Neuron (in vitro differentiated cells): ENCODE data around the gene JAZF1.

Source experiments
- H2AFZ ChIP-seq: one replicate; pipeline ENCODE4 v1.6.1; 2013; ENCODE audit warnings: low read depth, mild to moderate bottlenecking, inconsistent platforms, low read length, moderate library complexity
- H3K27me3 ChIP-seq: one replicate; pipeline ENCODE4 v1.6.1; 2013; ENCODE audit warnings: low read length; ENCODE audit not compliant: insufficient read depth
- H3K36me3 ChIP-seq: one replicate; pipeline ENCODE4 v1.6.1; 2013; ENCODE audit warnings: low read length; ENCODE audit not compliant: insufficient read depth
- H3K4me1 ChIP-seq: one replicate; pipeline ENCODE4 v1.6.1; 2013; ENCODE audit warnings: low read length; ENCODE audit not compliant: insufficient read depth
- H3K4me3 ChIP-seq: 2 replicates; pipeline ENCODE4 v1.5.1; 2013; ENCODE audit warnings: mild to moderate bottlenecking, low read length, moderate library complexity
- H3K9me3 ChIP-seq: one replicate; pipeline ENCODE4 v1.6.1; 2013; ENCODE audit warnings: low read length

JAZF1 gene

DNA sequence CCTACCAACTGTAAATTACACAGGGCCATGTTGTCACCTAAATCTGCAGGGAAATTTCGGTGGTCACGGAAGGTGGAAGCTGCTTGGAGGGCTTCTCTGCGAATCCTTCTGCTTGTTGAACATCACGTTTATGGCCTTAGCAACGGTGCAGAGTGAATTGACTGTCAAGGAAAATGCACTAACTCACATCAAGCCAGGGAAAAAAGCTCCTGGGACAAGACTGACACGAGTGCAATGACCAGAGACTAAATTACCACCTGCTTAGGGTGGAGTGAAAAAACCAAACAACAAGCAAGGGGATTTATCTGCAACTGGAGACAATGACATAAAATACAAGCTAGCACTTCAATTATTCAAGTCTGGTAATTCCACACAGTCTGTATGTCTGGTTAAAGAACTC lies 211.2 kb downstream of the JAZF1 start:
- Histone ChIP-seq H3K4me1 (no peaks in the 10 kb centered on the region), H3K27me3 (peaks cover 18% of the 10 kb centered on the region), H2AFZ (no peak overlapping the region), H3K4me3 (no peak overlapping the region), H3K9me3 (no peaks in the 10 kb centered on the region), H3K36me3 (no peaks in the 10 kb centered on the region)

DNA sequence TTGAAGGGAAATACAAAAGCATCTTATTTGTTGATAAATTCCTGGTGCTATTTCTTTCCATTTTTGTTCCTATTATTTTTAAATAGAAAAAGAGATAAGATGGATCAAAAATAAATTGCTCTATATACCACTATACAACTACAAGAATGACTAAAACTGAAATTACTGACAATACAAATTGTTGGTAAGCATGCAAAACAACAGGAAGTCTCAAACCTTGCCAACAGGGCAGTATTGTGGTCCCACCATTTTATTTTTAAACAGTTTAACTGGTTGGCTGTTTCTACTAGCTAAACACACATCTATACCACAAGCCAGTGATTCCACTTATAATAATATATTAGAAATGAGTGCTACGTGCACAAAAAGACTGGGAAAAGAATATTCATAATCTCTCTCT lies 213.0 kb downstream of the JAZF1 start:
- H3K4me3 ChIP-seq: no peak overlapping the region
- H3K4me1 ChIP-seq: no peaks in the 10 kb centered on the region
- no peak overlapping the region for H2AFZ ChIP-seq
- H3K36me3 ChIP-seq: no peaks in the 10 kb centered on the region
- peaks cover 16% of the 10 kb centered on the region for H3K27me3 ChIP-seq
- H3K9me3 ChIP-seq: no peaks in the 10 kb centered on the region

DNA sequence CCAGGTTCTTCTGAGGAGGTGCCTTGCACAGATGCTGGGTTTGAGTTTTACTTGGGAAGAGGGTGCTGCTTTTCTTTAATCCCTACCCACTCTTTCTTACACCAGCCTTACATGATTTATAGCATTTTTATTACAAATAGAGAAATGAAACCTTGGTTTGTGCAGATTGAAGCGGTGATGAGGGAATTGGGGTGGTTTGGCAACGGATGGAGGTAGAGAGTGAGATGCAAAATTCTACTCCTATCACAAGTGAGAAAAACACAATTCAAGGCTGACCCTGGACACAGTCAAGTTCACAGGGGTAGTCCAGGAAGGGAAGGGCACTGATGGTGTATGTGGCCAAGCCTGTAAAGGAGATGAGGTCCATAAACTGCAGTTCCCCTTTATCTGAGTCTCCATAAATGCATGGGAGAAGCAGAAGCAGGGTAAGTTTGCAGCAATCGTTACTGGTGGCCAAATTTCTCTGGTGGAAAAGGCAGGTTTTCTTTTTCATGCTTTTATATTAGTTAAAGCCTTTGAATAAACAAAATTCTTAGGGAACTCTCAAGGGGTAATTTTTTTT lies 214.3 kb downstream of the JAZF1 start:
- Histone ChIP-seq H3K4me1 (no peaks in the 10 kb centered on the region), H3K9me3 (no peaks in the 10 kb centered on the region), H3K36me3 (no peaks in the 10 kb centered on the region)

DNA sequence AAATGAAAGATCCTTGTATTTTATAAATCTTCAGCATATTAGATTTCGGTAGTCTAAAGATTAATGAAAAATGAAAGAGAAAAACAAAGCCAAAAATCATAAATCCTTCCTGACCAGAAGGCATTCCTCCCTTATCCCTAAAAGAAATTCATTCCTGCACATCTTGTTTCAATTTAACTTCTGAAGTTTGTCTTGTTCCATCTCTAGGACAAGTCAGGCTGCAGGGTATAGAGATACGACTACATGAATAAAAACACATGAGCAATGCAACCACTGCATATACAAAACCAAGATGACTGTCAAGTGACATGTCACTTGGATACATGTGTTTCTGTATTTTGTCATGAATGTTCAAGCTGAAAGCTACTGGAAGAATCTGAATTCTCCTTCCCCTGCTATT lies 214.9 kb downstream of the JAZF1 start:
- Histone ChIP-seq H3K4me1 (no peaks in the 10 kb centered on the region), H3K36me3 (no peaks in the 10 kb centered on the region), H2AFZ (no peak overlapping the region), H3K4me3 (no peak overlapping the region), H3K9me3 (no peaks in the 10 kb centered on the region), H3K27me3 (peaks cover 12% of the 10 kb centered on the region)

More for the DNA sequence above, 214.3 kb downstream of the JAZF1 start:
- H3K4me3 ChIP-seq: no peak overlapping the region
- H3K27me3 ChIP-seq: peaks cover 16% of the 10 kb centered on the region
- H2AFZ ChIP-seq: no peak overlapping the region

- Histone ChIP-seq H2AFZ (no peak overlapping the region), H3K27me3 (peaks cover 16% of the 10 kb centered on the region), H3K9me3 (no peaks in the 10 kb centered on the region), H3K4me3 (no peak overlapping the region), H3K36me3 (no peaks in the 10 kb centered on the region), H3K4me1 (no peaks in the 10 kb centered on the region)
Observed at GRCh38 chr7:27964820-27965219, 215.8 kb downstream of the JAZF1 start.

GRCh38 chr7:27963056-27963455 lies 217.5 kb downstream of the JAZF1 start:
- no peaks in the 10 kb centered on the region for H3K36me3 ChIP-seq
- H3K27me3 ChIP-seq: peaks cover 16% of the 10 kb centered on the region
- no peaks in the 10 kb centered on the region for H3K9me3 ChIP-seq
- H3K4me1 ChIP-seq: no peaks in the 10 kb centered on the region
- no peak overlapping the region for H2AFZ ChIP-seq
- no peak overlapping the region for H3K4me3 ChIP-seq

DNA sequence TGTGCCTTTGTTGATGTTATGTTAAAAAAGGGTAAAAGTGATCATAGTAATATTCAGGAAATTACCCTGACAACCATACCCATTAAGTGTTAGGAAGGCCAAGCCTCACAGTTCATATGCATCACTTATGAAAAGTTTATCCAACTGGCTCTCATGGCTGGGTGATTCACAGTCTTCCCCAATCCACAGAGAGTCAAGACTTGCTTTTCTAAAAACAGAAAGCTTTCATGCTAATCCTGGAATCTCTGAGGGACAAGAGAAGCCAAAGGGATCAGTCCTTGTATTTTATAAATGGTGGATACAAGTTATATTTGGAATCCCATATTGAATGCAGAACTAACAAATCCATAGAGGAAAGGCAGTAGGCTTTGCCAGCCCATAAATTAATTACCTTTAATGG lies 218.3 kb downstream of the JAZF1 start:
- Histone ChIP-seq H2AFZ (no peak overlapping the region), H3K4me3 (no peak overlapping the region), H3K4me1 (no peaks in the 10 kb centered on the region), H3K9me3 (no peaks in the 10 kb centered on the region), H3K36me3 (no peaks in the 10 kb centered on the region), H3K27me3 (peaks cover 16% of the 10 kb centered on the region)

DNA sequence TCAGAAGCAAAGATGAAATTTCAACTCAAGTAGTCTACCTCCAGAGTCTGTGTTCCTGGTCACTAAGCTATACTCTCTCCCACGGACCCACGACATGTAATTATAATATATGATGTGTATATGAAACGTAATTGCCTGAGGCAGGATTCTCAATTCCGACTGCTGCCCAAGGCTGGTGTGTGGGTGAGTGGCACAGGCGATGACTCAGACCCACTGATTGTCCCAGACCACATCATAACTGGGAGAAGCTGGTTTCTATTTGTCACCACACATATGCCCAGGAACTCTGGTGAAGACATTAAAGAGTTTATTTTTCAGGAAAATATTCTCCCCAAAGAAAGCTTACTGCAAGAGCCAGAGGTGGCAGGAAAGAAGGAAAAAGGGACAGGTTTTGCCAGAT lies 219.3 kb downstream of the JAZF1 start:
- Histone ChIP-seq H3K27me3 (peaks cover 15% of the 10 kb centered on the region), H3K4me1 (no peaks in the 10 kb centered on the region), H3K9me3 (no peaks in the 10 kb centered on the region), H2AFZ (no peak overlapping the region), H3K4me3 (no peak overlapping the region), H3K36me3 (no peaks in the 10 kb centered on the region)

DNA sequence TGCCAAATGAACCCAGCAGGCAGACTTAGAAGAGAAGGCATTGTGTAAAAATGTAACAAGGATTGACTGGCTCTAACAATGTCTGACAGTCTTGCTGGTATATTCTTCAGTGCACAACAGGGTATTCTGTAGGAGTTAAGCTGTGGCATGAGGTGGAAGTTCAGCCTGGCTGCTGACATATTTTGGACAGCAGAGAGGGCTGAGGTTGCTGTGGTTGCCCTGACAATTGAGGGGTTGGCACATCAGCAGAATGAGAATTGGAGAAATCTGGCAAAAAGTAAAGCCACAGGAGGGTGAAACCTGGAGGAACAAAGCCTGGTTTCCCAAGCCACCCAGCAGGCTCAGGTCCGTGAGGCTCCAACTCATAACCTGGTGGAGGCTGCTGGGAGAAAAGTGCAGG lies 220.2 kb downstream of the JAZF1 start:
- Histone ChIP-seq H3K4me1 (no peaks in the 10 kb centered on the region), H3K4me3 (no peak overlapping the region), H3K27me3 (peaks cover 9% of the 10 kb centered on the region), H3K36me3 (no peaks in the 10 kb centered on the region), H2AFZ (no peak overlapping the region), H3K9me3 (no peaks in the 10 kb centered on the region)

- Histone ChIP-seq H3K4me3 (no peak overlapping the region), H3K36me3 (no peaks in the 10 kb centered on the region), H3K9me3 (no peaks in the 10 kb centered on the region), H2AFZ (no peak overlapping the region), H3K4me1 (no peaks in the 10 kb centered on the region), H3K27me3 (peaks cover 9% of the 10 kb centered on the region)
Observed at GRCh38 chr7:27958933-27959548, 221.6 kb downstream of the JAZF1 start.

DNA sequence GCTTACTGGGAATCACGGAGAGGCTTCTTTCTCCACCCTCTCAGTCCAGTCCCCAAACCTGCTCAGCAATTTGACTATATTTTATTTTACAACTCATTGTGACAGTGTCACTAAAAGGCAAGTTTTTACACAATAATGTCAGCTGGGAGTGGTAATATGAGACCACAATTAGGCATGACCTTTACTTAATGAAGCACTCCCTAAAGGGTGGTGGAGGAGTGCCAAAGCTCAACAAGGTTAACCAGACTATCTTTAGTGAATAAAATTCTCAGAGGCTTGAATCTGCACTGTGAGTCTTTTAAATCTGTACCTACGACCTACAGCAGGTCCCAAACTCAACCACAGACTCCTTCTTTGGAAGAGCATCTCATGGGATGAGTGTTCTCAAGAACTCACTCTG lies 225.0 kb downstream of the JAZF1 start:
- no peaks in the 10 kb centered on the region for H3K36me3 ChIP-seq
- no peak overlapping the region for H3K4me3 ChIP-seq
- H3K4me1 ChIP-seq: no peaks in the 10 kb centered on the region
- H3K27me3 ChIP-seq: peaks cover 9% of the 10 kb centered on the region
- no peak overlapping the region for H2AFZ ChIP-seq
- no peaks in the 10 kb centered on the region for H3K9me3 ChIP-seq

- Histone ChIP-seq H3K27me3 (peaks cover 5% of the 10 kb centered on the region), H3K9me3 (no peaks in the 10 kb centered on the region), H3K36me3 (no peaks in the 10 kb centered on the region), H3K4me3 (no peak overlapping the region), H2AFZ (no peak overlapping the region), H3K4me1 (no peaks in the 10 kb centered on the region)
Observed at GRCh38 chr7:27955011-27955410, 225.6 kb downstream of the JAZF1 start.

GRCh38 chr7:27953777-27954176 lies 226.8 kb downstream of the JAZF1 start:
- Histone ChIP-seq H3K27me3 (peaks cover 9% of the 10 kb centered on the region), H3K36me3 (no peaks in the 10 kb centered on the region), H2AFZ (no peak overlapping the region), H3K4me1 (no peaks in the 10 kb centered on the region), H3K4me3 (no peak overlapping the region), H3K9me3 (no peaks in the 10 kb centered on the region)

- H2AFZ ChIP-seq: no peak overlapping the region
- no peaks in the 10 kb centered on the region for H3K4me1 ChIP-seq
- H3K9me3 ChIP-seq: no peaks in the 10 kb centered on the region
- H3K4me3 ChIP-seq: no peak overlapping the region
- H3K27me3 ChIP-seq: peaks cover 10% of the 10 kb centered on the region
- H3K36me3 ChIP-seq: no peaks in the 10 kb centered on the region
Observed at GRCh38 chr7:27953361-27953760, 227.2 kb downstream of the JAZF1 start.
